Umbilical cord (tissue), 2 donors: ENCODE results near the gene CCDC102A. TPM values are rescaled to one million over a fixed set of nuclear protein-coding genes. Genes with fewer than 3 reads are reported as not detected.
"Not testable (repeated sequence)": the region's sequence is repeated elsewhere in the genome, so short reads cannot be mapped to it uniquely, and the experiment has no call there.

Experiments
- DNase-seq: peaks from one replicate; pipeline ENCODE4 v3.0.0-alpha.2; 2015; ENCODE audit warnings: low spot score
- total RNA-seq: library from RNA; depleted of rRNA; stranded (reverse); fragments of >200 nt; gene quantifications from one replicate; pipeline ENCODE4 v1.2.3, GENCODE V29; 2014; ENCODE audit warnings: low replicate concordance; ENCODE audit not compliant: insufficient read depth

Gene CCDC102A
- total RNA-seq, 1 donor from 2014 or later = 13.5 TPM

GRCh38 chr16:57565461-57565860 is 29.1 kb upstream of the CCDC102A start:
- DNase-seq = no peak

- DNase-seq = peak; percentile 63
These were observed 28.4 kb upstream of the CCDC102A start for GRCh38 chr16:57564571-57565270.

GRCh38 chr16:57563761-57564160 is 27.4 kb upstream of the CCDC102A start:
- no peak for DNase-seq

GRCh38 chr16:57563487-57563750 is 27.0 kb upstream of the CCDC102A start:
- DNase-seq = no peak

- DNase-seq = no peak
These were observed 26.5 kb upstream of the CCDC102A start for GRCh38 chr16:57562669-57563486.

GRCh38 chr16:57562066-57562465 is 25.7 kb upstream of the CCDC102A start:
- DNase-seq = no peak

- DNase-seq = no peak
These were observed 22.9 kb upstream of the CCDC102A start for GRCh38 chr16:57559072-57559790.

GRCh38 chr16:57556941-57557541 is 20.7 kb upstream of the CCDC102A start:
- DNase-seq = no peak

GRCh38 chr16:57555831-57556230 is 19.5 kb upstream of the CCDC102A start:
- no peak for DNase-seq

GRCh38 chr16:57551057-57551456 is 14.7 kb upstream of the CCDC102A start:
- no peak for DNase-seq

- DNase-seq = no peak
These were observed 13.4 kb upstream of the CCDC102A start for GRCh38 chr16:57549730-57550129.

GRCh38 chr16:57548408-57548807 is 12.0 kb upstream of the CCDC102A start:
- DNase-seq = no peak

GRCh38 chr16:57547524-57547923 is 11.2 kb upstream of the CCDC102A start:
- DNase-seq = not testable (repeated sequence)

- no peak for DNase-seq
These were observed 7.8 kb upstream of the CCDC102A start for GRCh38 chr16:57544124-57544653.

GRCh38 chr16:57541754-57542435 is 5.5 kb upstream of the CCDC102A start:
- no peak for DNase-seq

GRCh38 chr16:57540906-57541753 is 4.8 kb upstream of the CCDC102A start:
- DNase-seq = peak; percentile 37

- no peak for DNase-seq
These were observed 4.0 kb upstream of the CCDC102A start for GRCh38 chr16:57540387-57540786.

GRCh38 chr16:57539072-57539796 is 2.9 kb upstream of the CCDC102A start:
- DNase-seq = no peak

GRCh38 chr16:57538235-57538721 is 1.9 kb upstream of the CCDC102A start:
- DNase-seq = no peak
